GM12801 (cell line): Measurements from ENCODE around the gene SLC6A1.

ENCODE experiments used
- CTCF ChIP-seq: IDR thresholded peaks from one replicate; pipeline ENCODE4 v1.5.1; 2011; ENCODE audit warnings: control low read depth; ENCODE audit not compliant: insufficient read length; ENCODE audit errors: extremely low read depth

The SLC6A1 gene

GRCh38 chr3:11057655-11058054 is 65.1 kb downstream of the SLC6A1 start:
- TF ChIP-seq CTCF: no peak

DNA sequence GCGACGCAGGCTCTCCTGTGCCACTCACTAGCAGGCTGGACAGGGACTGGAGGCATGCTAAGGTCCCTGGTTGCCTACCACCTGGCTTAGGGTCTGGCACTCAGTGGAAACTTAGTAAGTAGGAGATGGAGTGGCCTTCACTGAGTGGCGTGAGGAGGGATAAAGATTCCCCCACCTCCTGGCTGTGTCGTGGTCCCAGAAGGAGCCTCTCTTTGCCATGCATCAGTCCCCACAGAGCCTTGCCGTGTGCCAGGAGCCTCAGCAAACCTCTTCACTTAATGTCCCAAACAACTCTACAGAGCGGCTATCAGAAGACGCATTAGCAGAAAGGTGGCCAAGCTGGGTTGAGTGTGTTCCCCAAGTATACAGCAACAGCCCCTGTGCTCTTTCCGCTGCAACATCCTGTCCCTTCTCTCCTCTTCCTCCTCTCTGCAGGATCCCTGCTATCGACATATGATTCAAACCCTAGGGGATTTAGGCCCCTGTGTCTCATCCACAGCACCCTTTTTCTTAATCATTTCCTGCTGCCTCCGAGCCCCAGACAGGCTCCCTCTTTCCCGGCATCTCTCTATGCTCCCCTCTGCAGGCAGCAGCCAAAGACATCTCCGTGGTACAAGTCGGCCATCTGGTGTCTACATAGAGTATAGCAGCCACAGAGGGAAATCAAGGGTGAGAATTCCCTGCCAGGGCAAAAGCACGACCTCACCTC is 66.7 kb downstream of the SLC6A1 start:
- no peak for TF ChIP-seq CTCF

DNA sequence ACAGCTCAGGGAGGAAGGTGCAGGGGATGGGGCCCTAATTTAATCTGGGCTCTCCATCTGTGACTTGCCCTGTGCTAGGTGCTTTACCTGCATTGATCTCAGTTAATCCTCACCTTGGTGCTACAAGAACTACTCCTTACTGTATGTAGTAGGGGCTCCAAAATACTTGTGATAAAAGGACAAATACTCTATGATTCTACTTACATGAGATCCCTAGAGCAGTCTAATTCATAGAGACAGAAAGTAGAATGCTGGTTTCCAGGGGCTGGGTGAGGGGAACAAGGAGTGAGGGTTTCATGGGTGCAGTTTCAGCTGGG is 67.2 kb downstream of the SLC6A1 start:
- no peak for TF ChIP-seq CTCF

- no peak for TF ChIP-seq CTCF
These were observed 68.1 kb downstream of the SLC6A1 start for GRCh38 chr3:11060500-11061251.

- TF ChIP-seq CTCF: no peak
These were observed 70.2 kb downstream of the SLC6A1 start for GRCh38 chr3:11062704-11063103.

DNA sequence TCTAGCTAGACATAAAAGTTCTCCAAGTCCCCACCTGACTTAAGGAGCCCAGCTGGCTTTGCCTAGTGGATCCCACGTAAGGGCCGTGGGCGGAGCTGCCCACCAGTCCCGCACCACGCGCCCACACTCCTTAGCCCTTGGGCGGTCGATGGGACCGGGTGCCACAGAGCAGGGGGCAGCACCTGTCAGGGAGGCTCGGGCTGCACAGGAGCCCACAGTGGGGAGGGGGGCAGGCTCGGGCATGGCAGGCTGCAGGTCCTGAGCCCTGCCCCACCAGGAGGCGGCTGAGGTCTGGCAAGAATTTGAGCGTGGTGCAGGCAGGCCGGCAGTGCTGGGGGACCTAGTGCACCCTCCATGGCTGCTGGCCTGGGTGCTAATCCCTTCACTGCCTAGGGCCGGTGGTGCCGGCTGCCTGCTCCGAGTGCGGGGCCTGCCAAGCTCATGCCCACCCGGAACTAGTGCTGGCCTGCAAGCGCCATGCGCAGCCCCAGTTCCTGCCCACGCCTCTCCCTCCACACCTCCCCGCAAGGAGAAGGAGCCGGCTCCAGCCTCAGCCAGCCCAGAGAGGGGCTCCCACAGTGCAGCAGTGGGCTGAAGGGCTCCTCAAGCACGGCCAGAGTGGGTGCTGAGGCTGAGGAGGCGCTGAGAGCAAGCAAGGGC is 78.7 kb downstream of the SLC6A1 start:
- no peak for TF ChIP-seq CTCF

- TF ChIP-seq CTCF: no peak
These were observed 80.1 kb downstream of the SLC6A1 start for GRCh38 chr3:11072631-11073030.
